ENCODE results near the gene TSPAN16.

DNA sequence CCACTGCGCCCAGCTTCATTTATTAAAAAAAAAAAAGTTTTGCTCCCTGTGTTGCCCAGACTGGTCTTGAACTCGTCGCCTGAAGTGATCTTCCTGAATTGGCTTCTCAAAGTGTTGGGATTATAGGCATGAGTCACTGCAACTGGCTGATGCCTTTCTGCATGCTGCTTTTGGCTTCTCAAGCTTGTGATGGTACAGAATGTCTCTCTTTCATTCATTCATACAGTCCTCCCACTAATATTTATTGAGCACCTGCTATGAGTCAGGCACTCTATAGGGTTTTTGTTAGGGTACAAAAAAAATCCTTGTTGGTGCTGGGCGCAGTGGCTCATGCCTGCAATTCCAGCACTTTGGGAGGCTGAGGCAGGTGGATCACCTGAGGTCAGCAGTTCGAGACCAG is 9.0 kb downstream of the TSPAN16 start:
- TF ChIP-seq, protein P1, sequence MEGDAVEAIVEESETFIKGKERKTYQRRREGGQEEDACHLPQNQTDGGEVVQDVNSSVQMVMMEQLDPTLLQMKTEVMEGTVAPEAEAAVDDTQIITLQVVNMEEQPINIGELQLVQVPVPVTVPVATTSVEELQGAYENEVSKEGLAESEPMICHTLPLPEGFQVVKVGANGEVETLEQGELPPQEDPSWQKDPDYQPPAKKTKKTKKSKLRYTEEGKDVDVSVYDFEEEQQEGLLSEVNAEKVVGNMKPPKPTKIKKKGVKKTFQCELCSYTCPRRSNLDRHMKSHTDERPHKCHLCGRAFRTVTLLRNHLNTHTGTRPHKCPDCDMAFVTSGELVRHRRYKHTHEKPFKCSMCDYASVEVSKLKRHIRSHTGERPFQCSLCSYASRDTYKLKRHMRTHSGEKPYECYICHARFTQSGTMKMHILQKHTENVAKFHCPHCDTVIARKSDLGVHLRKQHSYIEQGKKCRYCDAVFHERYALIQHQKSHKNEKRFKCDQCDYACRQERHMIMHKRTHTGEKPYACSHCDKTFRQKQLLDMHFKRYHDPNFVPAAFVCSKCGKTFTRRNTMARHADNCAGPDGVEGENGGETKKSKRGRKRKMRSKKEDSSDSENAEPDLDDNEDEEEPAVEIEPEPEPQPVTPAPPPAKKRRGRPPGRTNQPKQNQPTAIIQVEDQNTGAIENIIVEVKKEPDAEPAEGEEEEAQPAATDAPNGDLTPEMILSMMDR (IDR thresholded peaks at IDR 0.05) = no peak
- no peak for TF ChIP-seq POLR2A (IDR thresholded peaks at IDR 0.05)

Measured in right lobe of liver (tissue), 4 donors.